Measurements from ENCODE around the gene SRSF7. TPM values are rescaled to one million over a fixed set of nuclear protein-coding genes. Genes with fewer than 3 reads are reported as not detected.
"Not testable (repeated sequence)": the region's sequence is repeated elsewhere in the genome, so short reads cannot be mapped to it uniquely, and the experiment has no call there.

Gene SRSF7
- total and polyA plus RNA-seq, 2 donors (not counting 1 experiment from before 2014, with no cell fraction given) = 283 to 505 TPM

- TF ChIP-seq EZH2 (IDR thresholded peaks at IDR 0.05; ENCODE audit: borderline replicate concordance, insufficient read depth, low read depth, low read length, poor library complexity, severe bottlenecking) (no peak), CTCF (IDR thresholded peaks at IDR 0.05) (no peak)
- H3K36me3 ChIP-seq (replicated peaks in 1 of 2; ENCODE audit: control extremely low read depth in 1 of 2, control insufficient read depth in 1 of 2, extremely low read depth in 1 of 2, insufficient read depth in 2 of 2, low read length in 1 of 2) = peaks cover 0 to 3% of the 10 kb centered on the region in 2 experiments
- no peak overlapping the region for H2AFZ ChIP-seq (ENCODE audit: insufficient read depth, low read depth, low read length, poor library complexity, severe bottlenecking)
- no peaks in the 10 kb centered on the region for H3K9me3 ChIP-seq (ENCODE audit: control extremely low read depth in 1 of 3, control insufficient read depth in 2 of 3, insufficient read depth in 1 of 3, low read length in 2 of 3)
- intact Hi-C loops (cut with micrococcal nuclease) = no loop called here
- no peaks in the 10 kb centered on the region for H4K20me1 ChIP-seq (ENCODE audit: control insufficient read depth, insufficient read depth, low read length, poor library complexity, severe bottlenecking)
- no peak overlapping the region for H3K4me3 ChIP-seq (ENCODE audit: control extremely low read depth in 1 of 5, extremely low read depth in 1 of 5, insufficient read depth in 1 of 5, low read depth in 2 of 5, low read length in 4 of 5)
- ATAC-seq (ENCODE audit: low read depth) (no peak), DNase-seq (no peak)
- H3K27me3 ChIP-seq (replicated peaks in 1 of 4; ENCODE audit: control extremely low read depth in 1 of 4, control insufficient read depth in 3 of 4, insufficient read depth in 4 of 4, low read length in 3 of 4) = no peaks in the 10 kb centered on the region
- Mint-ChIP-seq H3K27ac (no peak overlapping the region), H3K27me3 (no peaks in the 10 kb centered on the region), H3K4me3 (no peak overlapping the region), H3K4me1 (peaks cover 9% of the 10 kb centered on the region), H3K9me3 (ENCODE audit: insufficient read depth) (peaks cover 4% of the 10 kb centered on the region)
- ChIA-PET CTCF (no interaction called here), POLR2A (interaction anchor here (0.6 kb wide), 1 partner anchor 25 kb away, joined by 4 read pairs; no protein-coding TSS in a partner anchor)
- no peaks in the 10 kb centered on the region for H3K4me1 ChIP-seq (ENCODE audit: control insufficient read depth in 2 of 2, insufficient read depth in 2 of 2, low read length in 2 of 2)
- 100% methylated on average over 4 of the region's 6 CpGs for WGBS (ENCODE audit: insufficient coverage)
- no peak overlapping the region for H3K9ac ChIP-seq (ENCODE audit: low read length)
- H3K79me2 ChIP-seq (ENCODE audit: control insufficient read depth, insufficient read depth, low read length) = no peaks in the 10 kb centered on the region
- H3K4me2 ChIP-seq (replicated peaks; ENCODE audit: low read depth, low read length, poor library complexity, severe bottlenecking) = no peak overlapping the region
- no peak overlapping the region for H3K27ac ChIP-seq (ENCODE audit: low read length in 2 of 2)
These were observed 44.3 kb downstream of the SRSF7 start for GRCh38 chr2:38706846-38707345.

- WGBS (ENCODE audit: insufficient coverage) = no CpG with 5 or more reads among the region's 2 CpGs
- Mint-ChIP-seq H3K4me1 (peaks cover 6% of the 10 kb centered on the region), H3K4me3 (no peak overlapping the region), H3K27ac (no peak overlapping the region), H3K27me3 (no peaks in the 10 kb centered on the region), H3K9me3 (ENCODE audit: insufficient read depth) (no peaks in the 10 kb centered on the region)
- Histone ChIP-seq H3K9me3 (ENCODE audit: control extremely low read depth in 1 of 3, control insufficient read depth in 2 of 3, insufficient read depth in 1 of 3, low read length in 2 of 3) (no peaks in the 10 kb centered on the region), H3K4me1 (ENCODE audit: control insufficient read depth in 2 of 2, insufficient read depth in 2 of 2, low read length in 2 of 2) (no peaks in the 10 kb centered on the region), H3K9ac (ENCODE audit: low read length) (no peak overlapping the region), H3K27me3 (replicated peaks in 1 of 4; ENCODE audit: control extremely low read depth in 1 of 4, control insufficient read depth in 3 of 4, insufficient read depth in 4 of 4, low read length in 3 of 4) (no peaks in the 10 kb centered on the region), H3K79me2 (ENCODE audit: control insufficient read depth, insufficient read depth, low read length) (no peaks in the 10 kb centered on the region), H3K27ac (ENCODE audit: low read length in 2 of 2) (no peak overlapping the region), H3K4me2 (replicated peaks; ENCODE audit: low read depth, low read length, poor library complexity, severe bottlenecking) (no peak overlapping the region), H3K4me3 (ENCODE audit: control extremely low read depth in 1 of 5, extremely low read depth in 1 of 5, insufficient read depth in 1 of 5, low read depth in 2 of 5, low read length in 4 of 5) (no peak overlapping the region), H2AFZ (ENCODE audit: insufficient read depth, low read depth, low read length, poor library complexity, severe bottlenecking) (no peak overlapping the region), H4K20me1 (ENCODE audit: control insufficient read depth, insufficient read depth, low read length, poor library complexity, severe bottlenecking) (no peaks in the 10 kb centered on the region), H3K36me3 (replicated peaks in 1 of 2; ENCODE audit: control extremely low read depth in 1 of 2, control insufficient read depth in 1 of 2, extremely low read depth in 1 of 2, insufficient read depth in 2 of 2, low read length in 1 of 2) (peaks cover 0 to 3% of the 10 kb centered on the region in 2 experiments)
- TF ChIP-seq CTCF (IDR thresholded peaks at IDR 0.05) (no peak), EZH2 (IDR thresholded peaks at IDR 0.05; ENCODE audit: borderline replicate concordance, insufficient read depth, low read depth, low read length, poor library complexity, severe bottlenecking) (no peak)
- ChIA-PET CTCF (interaction anchor here (0.9 to 1.1 kb wide), 2 partner anchors 35 to 122 kb away, joined by 3 read pairs; no protein-coding TSS in a partner anchor), POLR2A (no interaction called here)
- no peak for ATAC-seq (ENCODE audit: low read depth)
- intact Hi-C loops (cut with micrococcal nuclease) = no loop called here
- no peak for DNase-seq
These were observed 46.5 kb downstream of the SRSF7 start for GRCh38 chr2:38704664-38705063.

GRCh38 chr2:38703336-38703735 lies 47.8 kb downstream of the SRSF7 start:
- H3K9me3 ChIP-seq (ENCODE audit: control extremely low read depth in 1 of 3, control insufficient read depth in 2 of 3, insufficient read depth in 1 of 3, low read length in 2 of 3); intact Hi-C loops (cut with micrococcal nuclease); H3K27me3 Mint-ChIP-seq; DNase-seq; H3K27ac Mint-ChIP-seq; ATAC-seq (ENCODE audit: low read depth); POLR2A ChIA-PET; H3K27ac ChIP-seq (ENCODE audit: low read length in 2 of 2); H3K4me1 Mint-ChIP-seq; H4K20me1 ChIP-seq (ENCODE audit: control insufficient read depth, insufficient read depth, low read length, poor library complexity, severe bottlenecking); H3K27me3 ChIP-seq (replicated peaks in 1 of 4; ENCODE audit: control extremely low read depth in 1 of 4, control insufficient read depth in 3 of 4, insufficient read depth in 4 of 4, low read length in 3 of 4); H3K4me3 ChIP-seq (ENCODE audit: control extremely low read depth in 1 of 5, extremely low read depth in 1 of 5, insufficient read depth in 1 of 5, low read depth in 2 of 5, low read length in 4 of 5); H2AFZ ChIP-seq (ENCODE audit: insufficient read depth, low read depth, low read length, poor library complexity, severe bottlenecking); H3K79me2 ChIP-seq (ENCODE audit: control insufficient read depth, insufficient read depth, low read length); H3K4me1 ChIP-seq (ENCODE audit: control insufficient read depth in 2 of 2, insufficient read depth in 2 of 2, low read length in 2 of 2); H3K9me3 Mint-ChIP-seq (ENCODE audit: insufficient read depth); H3K4me2 ChIP-seq (replicated peaks; ENCODE audit: low read depth, low read length, poor library complexity, severe bottlenecking); H3K9ac ChIP-seq (ENCODE audit: low read length); H3K36me3 ChIP-seq (replicated peaks in 1 of 2; ENCODE audit: control extremely low read depth in 1 of 2, control insufficient read depth in 1 of 2, extremely low read depth in 1 of 2, insufficient read depth in 2 of 2, low read length in 1 of 2); H3K4me3 Mint-ChIP-seq: not testable (repeated sequence)
- CTCF ChIA-PET = interaction anchor here (0.7 kb wide), 1 partner anchor 122 kb away, joined by 3 read pairs; no protein-coding TSS in a partner anchor
- WGBS (ENCODE audit: insufficient coverage) = 100% methylated on average over 3 of the region's 5 CpGs
